ENCODE measurements around the gene CEP85L. TPM values are rescaled to one million over a fixed set of nuclear protein-coding genes. Genes with fewer than 3 reads are reported as not detected.

The CEP85L gene
- total and polyA plus RNA-seq, 10 donors: 6.3 to 46.5 (median 30.7) TPM

DNA sequence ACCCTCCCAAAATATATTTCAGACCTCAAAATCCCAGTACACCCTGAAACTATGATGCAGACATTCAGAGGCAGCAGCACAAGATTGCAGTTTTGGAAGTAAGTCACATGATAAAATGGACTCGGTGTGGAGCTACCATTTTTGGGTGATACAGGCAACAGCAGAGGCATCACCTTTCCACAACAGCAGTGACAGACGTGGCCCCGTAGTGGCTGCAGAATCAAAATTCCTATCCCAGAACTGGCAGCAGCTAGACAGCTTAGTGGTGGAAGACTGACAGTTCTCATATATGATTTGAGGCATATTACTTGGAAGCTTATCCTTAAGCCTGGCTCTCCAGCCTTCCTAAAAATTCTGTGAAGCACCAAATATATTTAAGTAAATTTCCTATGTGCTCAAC, 83.4 kb downstream of the CEP85L start:
- Histone ChIP-seq H3K4me3 (no peak overlapping the region), H3K9me3 (peaks cover 0 to 7% (median 2%) of the 10 kb centered on the region in 8 donors), H3K4me1 (peaks cover 0 to 12% (median 4%) of the 10 kb centered on the region in 6 donors), H3K36me3 (peaks cover 0 to 33% (median 0%) of the 10 kb centered on the region in 6 donors), H3K27me3 (replicated peaks in 1 of 7) (no peaks in the 10 kb centered on the region), H3K27ac (no peak overlapping the region)
- TF ChIP-seq CTCF (IDR thresholded peaks at IDR 0.05 in 8 of 11, conservative IDR thresholded peaks at IDR 0.05 in 3 of 11): no peak
- no peak for TF ChIP-seq POLR2A (IDR thresholded peaks at IDR 0.05)
- TF ChIP-seq POLR2AphosphoS5 (IDR thresholded peaks at IDR 0.05): no peak
- 91 to 100% (median 95%) methylated on average over 3 of the region's 3 CpGs for WGBS, 5 donors
- DNase-seq: no peak
- intact Hi-C loops (cut with DNase I; ENCODE audit: low total_unique reads): no loop called here

DNA sequence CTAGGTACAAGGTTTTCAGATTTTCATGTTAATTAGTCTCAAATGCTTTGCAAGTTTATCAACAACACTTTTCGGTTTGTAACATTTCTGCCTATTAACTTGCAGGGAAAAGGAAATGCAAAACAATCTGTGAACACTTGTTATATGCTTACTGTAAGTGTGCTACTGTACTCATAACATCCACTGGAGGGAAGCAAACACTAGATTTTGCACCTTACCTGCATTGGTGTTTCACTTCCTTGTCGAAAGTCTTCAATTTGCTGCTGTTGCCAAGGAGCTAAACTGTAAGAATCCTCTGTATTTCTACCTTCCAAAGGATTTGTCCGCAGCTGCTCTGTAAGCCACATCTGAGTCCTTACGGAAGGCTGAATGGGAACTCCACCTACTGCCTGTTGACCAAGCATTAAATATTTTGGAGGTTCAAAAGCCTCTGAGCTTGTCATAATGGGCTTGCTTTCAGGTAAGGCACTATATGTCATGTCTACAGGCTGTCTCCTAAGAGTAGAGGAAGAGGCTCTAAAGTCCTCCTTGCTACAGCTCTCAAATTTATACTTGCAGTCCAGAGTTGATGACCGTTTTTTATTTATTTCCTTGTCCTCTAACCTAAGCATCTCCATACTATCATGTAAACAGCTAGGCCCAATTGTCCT, 86.0 kb downstream of the CEP85L start:
- intact Hi-C loops (cut with DNase I; ENCODE audit: low total_unique reads): no loop called here
- peak in 10 of 11 experiments; percentile 36 to 72 (median 49) for TF ChIP-seq CTCF (IDR thresholded peaks at IDR 0.05 in 8 of 11, conservative IDR thresholded peaks at IDR 0.05 in 3 of 11)
- no peak for TF ChIP-seq POLR2A (IDR thresholded peaks at IDR 0.05)
- TF ChIP-seq POLR2AphosphoS5 (IDR thresholded peaks at IDR 0.05): no peak
- H3K27me3 ChIP-seq (replicated peaks in 1 of 7): no peaks in the 10 kb centered on the region

DNA sequence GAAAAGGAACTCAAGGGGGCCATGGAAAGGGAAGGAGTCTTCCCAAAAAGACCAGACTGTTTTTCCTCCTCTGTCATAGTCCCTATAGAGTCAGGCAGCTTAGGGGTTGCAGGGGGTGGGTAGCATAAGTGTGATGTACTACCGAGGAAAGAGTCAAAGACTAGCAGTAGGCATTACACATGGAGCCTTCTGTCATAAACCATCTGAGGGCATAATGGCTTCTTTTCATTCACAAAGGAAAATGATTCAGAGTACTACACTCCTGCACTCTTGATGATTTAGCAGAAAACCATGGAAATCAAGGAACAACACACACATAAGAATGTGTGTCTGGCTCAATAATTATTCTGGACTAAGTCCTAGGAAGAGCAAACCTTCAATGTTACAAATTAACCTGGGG, 88.4 kb downstream of the CEP85L start:
- Histone ChIP-seq H3K4me3 (no peak overlapping the region), H3K27ac (no peak overlapping the region), H3K4me1 (peaks cover 10 to 33% (median 17%) of the 10 kb centered on the region in 6 donors), H3K9me3 (no peaks in the 10 kb centered on the region), H3K27me3 (replicated peaks in 1 of 7) (no peaks in the 10 kb centered on the region), H3K36me3 (peaks cover 0 to 33% (median 0%) of the 10 kb centered on the region in 6 donors)
- no peak for DNase-seq
- intact Hi-C loops (cut with DNase I; ENCODE audit: low total_unique reads): no loop called here
- 89 to 100% (median 93%) methylated on average over 1 of the region's 1 CpG for WGBS, 5 donors
- no peak for TF ChIP-seq CTCF (IDR thresholded peaks at IDR 0.05 in 8 of 11, conservative IDR thresholded peaks at IDR 0.05 in 3 of 11)
- TF ChIP-seq POLR2AphosphoS5 (IDR thresholded peaks at IDR 0.05): no peak
- no peak for TF ChIP-seq POLR2A (IDR thresholded peaks at IDR 0.05)

More for the DNA sequence above, 86.0 kb downstream of the CEP85L start:
- no peak for DNase-seq
- WGBS, 5 donors: 75 to 86% (median 80%) methylated on average over 5 of the region's 5 CpGs
- Histone ChIP-seq H3K9me3 (no peaks in the 10 kb centered on the region), H3K4me1 (peaks cover 0 to 12% (median 4%) of the 10 kb centered on the region in 6 donors), H3K4me3 (no peak overlapping the region), H3K36me3 (peaks cover 0 to 33% (median 0%) of the 10 kb centered on the region in 6 donors), H3K27ac (no peak overlapping the region)

DNA sequence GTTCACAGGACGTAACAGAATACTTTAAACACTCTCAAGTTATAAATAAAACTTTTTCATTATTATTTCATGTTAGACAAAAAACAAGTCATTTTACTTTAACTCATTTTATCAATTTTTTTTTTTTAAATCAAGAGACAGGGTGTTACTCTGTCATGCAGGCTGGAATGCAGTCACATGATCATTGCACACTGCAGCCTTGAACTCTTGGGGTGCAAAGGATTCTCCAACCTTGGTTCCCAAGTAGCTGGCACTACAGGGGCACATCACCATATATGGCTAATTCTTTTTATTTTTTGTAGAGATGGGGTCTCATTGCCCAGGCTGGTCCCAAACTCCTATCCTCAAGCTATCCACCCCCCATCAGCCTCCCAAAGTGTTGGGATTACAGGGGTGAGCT, 89.1 kb downstream of the CEP85L start:
- Histone ChIP-seq H3K27ac (no peak overlapping the region), H3K9me3 (no peaks in the 10 kb centered on the region), H3K4me1 (peaks cover 10 to 40% (median 17%) of the 10 kb centered on the region in 6 donors), H3K36me3 (peaks cover 0 to 33% (median 0%) of the 10 kb centered on the region in 6 donors), H3K4me3 (no peak overlapping the region), H3K27me3 (replicated peaks in 1 of 7) (no peaks in the 10 kb centered on the region)
- TF ChIP-seq POLR2AphosphoS5 (IDR thresholded peaks at IDR 0.05): no peak
- TF ChIP-seq CTCF (IDR thresholded peaks at IDR 0.05 in 8 of 11, conservative IDR thresholded peaks at IDR 0.05 in 3 of 11): no peak
- TF ChIP-seq POLR2A (IDR thresholded peaks at IDR 0.05): no peak
- WGBS, 5 donors: 90 to 98% (median 93%) methylated on average over 1 of the region's 1 CpG
- intact Hi-C loops (cut with DNase I; ENCODE audit: low total_unique reads): no loop called here
- DNase-seq: no peak
